Smooth muscle cell (in vitro differentiated cells): ENCODE data around the gene KDF1. TPM values are rescaled to one million over a fixed set of nuclear protein-coding genes. Genes with fewer than 3 reads are reported as not detected.

Experiments used
- DNase-seq: peaks from one replicate; lab custom pipeline; 2025; ENCODE audit not compliant: unreplicated experiment; lab: John Stamatoyannopoulos, UW
- H2AFZ ChIP-seq: fragments of 200-600 bp; sonication (generic); 2 replicates; pipeline ENCODE4 v1.6.0; 2016; ENCODE audit warnings: antibody characterized with exemption, low read depth, mild to moderate bottlenecking
- H3F3A ChIP-seq: fragments of 200-600 bp; sonication (generic); 2 replicates; pipeline ENCODE4 v1.6.0; 2017; ENCODE audit warnings: antibody characterized with exemption, low read depth
- H3K27ac ChIP-seq: fragments of 200-600 bp; sonication (generic); 2 replicates; pipeline ENCODE4 v1.5.1; 2016; ENCODE audit warnings: low read depth, mild to moderate bottlenecking
- H3K27me3 ChIP-seq: fragments of 200-600 bp; sonication (generic); 2 replicates; pipeline ENCODE4 v1.6.1; 2016; ENCODE audit warnings: low read depth, mild to moderate bottlenecking
- H3K36me3 ChIP-seq: fragments of 200-600 bp; sonication (generic); 2 replicates; pipeline ENCODE4 v1.5.1; 2016; ENCODE audit warnings: low read depth
- H3K4me1 ChIP-seq: fragments of 200-600 bp; sonication (generic); 2 replicates; pipeline ENCODE4 v1.5.1; 2016; ENCODE audit warnings: low read depth
- H3K4me2 ChIP-seq: fragments of 200-600 bp; sonication (generic); 2 replicates; pipeline ENCODE4 v1.6.0; 2016; ENCODE audit warnings: mild to moderate bottlenecking
- H3K4me3 ChIP-seq: fragments of 200-600 bp; sonication (generic); 2 replicates; pipeline ENCODE4 v1.5.1; 2016; ENCODE audit warnings: mild to moderate bottlenecking
- H3K79me2 ChIP-seq: fragments of 200-600 bp; sonication (generic); 2 replicates; pipeline ENCODE4 v1.6.0; 2016; ENCODE audit warnings: low read depth, mild to moderate bottlenecking
- H3K9ac ChIP-seq: fragments of 200-600 bp; sonication (generic); 2 replicates; pipeline ENCODE4 v1.6.0; 2016; ENCODE audit warnings: low read depth
- H3K9me3 ChIP-seq: fragments of 200-600 bp; sonication (generic); replicated peaks from 2 replicates; pipeline ENCODE4 v1.5.1; 2016; ENCODE audit warnings: low read depth
- H4K20me1 ChIP-seq: fragments of 200-600 bp; sonication (generic); 2 replicates; pipeline ENCODE4 v1.6.0; 2016; ENCODE audit warnings: low read depth
- WGBS: methylation state at CpG from one replicate; pipeline ENCODE4 v1.1.7; 2016; ENCODE audit warnings: low lambda C conversion rate; 5-methylcytosine and 5-hydroxymethylcytosine counted together
- polyA plus RNA-seq: library from polyadenylated mRNA; unstranded; fragments of >200 nt; fragmentation: Nextera tagmentation; extraction: Ambion mirVana; gene quantifications from 2 replicates; pipeline ENCODE4 v1.2.1, GENCODE V29; 2016
- total RNA-seq: library from RNA; depleted of rRNA; stranded (reverse); fragments of >200 nt; gene quantifications from 2 replicates; pipeline ENCODE4 v1.2.3, GENCODE V29; 2014
- TF ChIP-seq, protein P1 (sequence below): fragments of 200-600 bp; sonication (generic); IDR thresholded peaks from 2 replicates; pipeline ENCODE4 v1.5.1; 2017; ENCODE audit warnings: borderline replicate concordance, mild to moderate bottlenecking, antibody characterized with exemption; ENCODE audit not compliant: insufficient read depth, poor library complexity, severe bottlenecking

The KDF1 gene
- total and polyA plus RNA-seq, 2 experiments from 2014 or later, result 0.96 to 2.7 TPM

DNA sequence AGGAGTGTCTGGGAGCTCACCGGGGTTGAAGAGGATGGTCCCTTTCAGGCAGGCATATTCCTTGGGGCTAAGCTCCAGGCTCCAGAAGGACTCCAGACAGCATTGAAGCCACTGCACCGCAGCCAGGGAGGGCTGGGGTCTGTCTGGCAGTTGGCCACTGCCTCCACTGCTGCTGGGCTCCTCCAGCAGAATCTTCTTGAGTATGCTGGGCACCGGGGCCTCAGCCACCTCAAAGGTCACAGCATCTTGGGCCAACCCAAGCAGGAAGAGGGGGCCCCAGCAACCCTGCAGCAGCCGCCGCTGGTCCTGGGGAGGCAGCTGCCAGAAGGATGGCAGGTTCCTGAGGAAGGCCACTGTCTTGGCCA is 46.9 kb downstream of the KDF1 start:
- H4K20me1 ChIP-seq, result no peaks in the 10 kb centered on the region
- TF ChIP-seq, protein P1, sequence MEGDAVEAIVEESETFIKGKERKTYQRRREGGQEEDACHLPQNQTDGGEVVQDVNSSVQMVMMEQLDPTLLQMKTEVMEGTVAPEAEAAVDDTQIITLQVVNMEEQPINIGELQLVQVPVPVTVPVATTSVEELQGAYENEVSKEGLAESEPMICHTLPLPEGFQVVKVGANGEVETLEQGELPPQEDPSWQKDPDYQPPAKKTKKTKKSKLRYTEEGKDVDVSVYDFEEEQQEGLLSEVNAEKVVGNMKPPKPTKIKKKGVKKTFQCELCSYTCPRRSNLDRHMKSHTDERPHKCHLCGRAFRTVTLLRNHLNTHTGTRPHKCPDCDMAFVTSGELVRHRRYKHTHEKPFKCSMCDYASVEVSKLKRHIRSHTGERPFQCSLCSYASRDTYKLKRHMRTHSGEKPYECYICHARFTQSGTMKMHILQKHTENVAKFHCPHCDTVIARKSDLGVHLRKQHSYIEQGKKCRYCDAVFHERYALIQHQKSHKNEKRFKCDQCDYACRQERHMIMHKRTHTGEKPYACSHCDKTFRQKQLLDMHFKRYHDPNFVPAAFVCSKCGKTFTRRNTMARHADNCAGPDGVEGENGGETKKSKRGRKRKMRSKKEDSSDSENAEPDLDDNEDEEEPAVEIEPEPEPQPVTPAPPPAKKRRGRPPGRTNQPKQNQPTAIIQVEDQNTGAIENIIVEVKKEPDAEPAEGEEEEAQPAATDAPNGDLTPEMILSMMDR, result no peak
- no peaks in the 10 kb centered on the region for H3K36me3 ChIP-seq
- H3K9me3 ChIP-seq, result no peaks in the 10 kb centered on the region
- H3K27ac ChIP-seq, result no peak overlapping the region
- H3F3A ChIP-seq, result no peaks in the 10 kb centered on the region
- no peaks in the 10 kb centered on the region for H3K79me2 ChIP-seq
- H3K27me3 ChIP-seq, result no peaks in the 10 kb centered on the region
- DNase-seq, result no peak
- no peaks in the 10 kb centered on the region for H3K4me1 ChIP-seq
- WGBS, result 91% methylated on average over 5 of the region's 5 CpGs
- H3K4me3 ChIP-seq, result peak overlapping the region; percentile 26
- no peak overlapping the region for H2AFZ ChIP-seq
- no peak overlapping the region for H3K9ac ChIP-seq
- no peak overlapping the region for H3K4me2 ChIP-seq

DNA sequence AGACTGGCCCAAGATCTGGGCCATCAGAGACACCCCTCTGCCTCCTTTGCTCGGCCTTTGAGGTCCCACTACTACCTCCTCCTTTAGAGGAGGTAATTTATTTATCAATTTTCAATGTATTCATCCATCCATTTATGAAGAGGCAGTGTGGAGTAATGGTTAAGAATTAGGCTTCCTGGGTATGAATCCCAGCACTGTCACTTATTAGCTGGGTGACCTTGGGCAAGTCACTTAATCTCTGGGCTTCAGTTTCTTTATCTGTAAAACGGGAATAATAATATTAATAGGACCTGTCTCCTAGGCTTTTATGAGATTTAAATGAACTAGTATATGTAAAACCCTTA is 48.1 kb downstream of the KDF1 start:
- 68% methylated on average over 2 of the region's 2 CpGs for WGBS
- no peak overlapping the region for H3K9ac ChIP-seq
- H3K79me2 ChIP-seq, result no peaks in the 10 kb centered on the region
- TF ChIP-seq, protein P1, result no peak
- H4K20me1 ChIP-seq, result no peaks in the 10 kb centered on the region
- DNase-seq, result no peak
- no peaks in the 10 kb centered on the region for H3F3A ChIP-seq
- no peaks in the 10 kb centered on the region for H3K36me3 ChIP-seq
- no peaks in the 10 kb centered on the region for H3K27me3 ChIP-seq
- H3K4me1 ChIP-seq, result no peaks in the 10 kb centered on the region
- H3K9me3 ChIP-seq, result no peaks in the 10 kb centered on the region
- no peak overlapping the region for H3K27ac ChIP-seq
- H3K4me3 ChIP-seq, result peak overlapping the region; percentile 26
- no peak overlapping the region for H2AFZ ChIP-seq
- no peak overlapping the region for H3K4me2 ChIP-seq

DNA sequence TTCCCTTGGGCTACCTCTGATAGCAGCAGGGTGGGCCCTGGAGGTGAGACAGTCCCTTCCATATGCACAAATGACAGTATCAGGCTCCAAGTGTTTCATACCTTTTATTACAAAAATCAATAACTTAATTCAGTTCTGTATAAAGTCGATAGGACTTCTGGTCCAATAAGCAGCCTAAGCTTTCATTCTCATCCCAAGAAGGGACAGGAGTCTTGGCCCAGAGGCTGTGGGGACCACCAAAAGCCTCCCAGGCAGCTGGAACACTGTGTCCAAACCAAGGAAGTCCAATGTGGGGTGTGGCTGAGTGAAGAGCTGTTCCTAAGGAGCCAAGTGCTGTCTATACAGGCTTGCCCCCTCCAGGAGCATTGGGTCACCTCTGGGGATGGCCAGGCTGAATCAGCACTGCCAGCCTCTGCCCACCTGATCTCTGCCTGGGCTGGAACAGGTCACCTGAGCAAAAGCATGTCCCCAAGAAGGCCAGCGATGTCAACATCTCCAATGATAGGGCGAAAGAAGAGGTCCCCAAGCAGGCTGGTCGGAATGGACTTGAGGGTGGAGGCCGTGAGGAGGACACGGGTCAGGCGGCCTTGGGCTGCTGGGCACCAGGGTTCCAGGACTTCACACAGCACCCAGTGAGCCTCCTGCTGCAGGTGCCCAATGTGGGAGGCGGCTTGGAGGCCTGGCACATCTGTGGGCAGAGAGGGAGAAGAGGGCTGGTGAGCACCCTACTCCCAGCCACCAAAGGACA is 48.7 kb downstream of the KDF1 start:
- H4K20me1 ChIP-seq, result no peaks in the 10 kb centered on the region
- H3K79me2 ChIP-seq, result no peaks in the 10 kb centered on the region
- H3K9ac ChIP-seq, result no peak overlapping the region
- no peaks in the 10 kb centered on the region for H3K27me3 ChIP-seq
- no peak overlapping the region for H3K4me3 ChIP-seq
- no peak overlapping the region for H2AFZ ChIP-seq
- H3K4me2 ChIP-seq, result no peak overlapping the region
- H3K9me3 ChIP-seq, result no peaks in the 10 kb centered on the region
- H3K27ac ChIP-seq, result no peak overlapping the region
- no peaks in the 10 kb centered on the region for H3K4me1 ChIP-seq
- WGBS, result 89% methylated on average over 8 of the region's 8 CpGs
- no peaks in the 10 kb centered on the region for H3F3A ChIP-seq
- TF ChIP-seq, protein P1, result no peak
- no peak for DNase-seq
- no peaks in the 10 kb centered on the region for H3K36me3 ChIP-seq
